ENCODE measurements around the gene MYOF. TPM values are rescaled to one million over a fixed set of nuclear protein-coding genes. Genes with fewer than 3 reads are reported as not detected.
A peak's percentile ranks its signal among the peaks of the same experiment; 100 is the strongest.

MYOF gene
- total RNA-seq, 1 donor from 2014 or later, result 68.2 TPM

- Histone ChIP-seq H3K4me1 (peaks cover 39 to 87% of the 10 kb centered on the region in 2 donors), H3K36me3 (no peaks in the 10 kb centered on the region), H3K27ac (peak overlapping the region; percentile 96 to 98), H3K9me3 (no peaks in the 10 kb centered on the region), H3K27me3 (no peaks in the 10 kb centered on the region), H3K4me3 (no peak overlapping the region)
- intact Hi-C loops (cut with DNase I), result loop anchor here (1.0 to 2.0 kb wide), 3 partner anchors 15 to 59 kb away; no protein-coding TSS in a partner anchor
- DNase-seq (ENCODE audit: low spot score in 2 of 2), result peak in 1 of 2 donors; percentile 69
- no peak for TF ChIP-seq CTCF (IDR thresholded peaks at IDR 0.05)
These were observed 46.3 kb downstream of the MYOF start for GRCh38 chr10:93435621-93436397.

GRCh38 chr10:93434991-93435491 is 47.1 kb downstream of the MYOF start:
- Histone ChIP-seq H3K4me1 (peaks cover 39 to 82% of the 10 kb centered on the region in 2 donors), H3K27ac (peak overlapping the region; percentile 96 to 98), H3K9me3 (no peaks in the 10 kb centered on the region), H3K36me3 (no peaks in the 10 kb centered on the region), H3K4me3 (no peak overlapping the region), H3K27me3 (no peaks in the 10 kb centered on the region)
- no peak for TF ChIP-seq CTCF (IDR thresholded peaks at IDR 0.05)
- intact Hi-C loops (cut with DNase I), result loop anchor here (2.0 kb wide), 1 partner anchor 14 kb away; no protein-coding TSS in a partner anchor
- DNase-seq (ENCODE audit: low spot score in 2 of 2), result no peak

- Histone ChIP-seq H3K4me3 (no peak overlapping the region), H3K36me3 (peaks cover 0 to 7% of the 10 kb centered on the region in 2 donors), H3K9me3 (no peaks in the 10 kb centered on the region), H3K27me3 (no peaks in the 10 kb centered on the region), H3K27ac (peak overlapping the region; percentile 96 to 98), H3K4me1 (peaks cover 26 to 60% of the 10 kb centered on the region in 2 donors)
- TF ChIP-seq CTCF (IDR thresholded peaks at IDR 0.05), result no peak
- intact Hi-C loops (cut with DNase I), result no loop called here
- no peak for DNase-seq (ENCODE audit: low spot score in 2 of 2)
These were observed 50.8 kb downstream of the MYOF start for GRCh38 chr10:93431361-93431760.

- TF ChIP-seq CTCF (IDR thresholded peaks at IDR 0.05), result no peak
- Histone ChIP-seq H3K4me3 (no peak overlapping the region), H3K9me3 (no peaks in the 10 kb centered on the region), H3K27ac (no peak overlapping the region), H3K27me3 (no peaks in the 10 kb centered on the region), H3K4me1 (peaks cover 13 to 20% of the 10 kb centered on the region in 2 donors), H3K36me3 (peaks cover 13 to 32% of the 10 kb centered on the region in 2 donors)
- peak in 1 of 2 donors; percentile 55 for DNase-seq (ENCODE audit: low spot score in 2 of 2)
- intact Hi-C loops (cut with DNase I), result no loop called here
These were observed 56.3 kb downstream of the MYOF start for GRCh38 chr10:93425861-93426260.

- peak overlapping the region; percentile 72 to 82 for H3K27ac ChIP-seq
- no peaks in the 10 kb centered on the region for H3K27me3 ChIP-seq
- H3K9me3 ChIP-seq, result no peaks in the 10 kb centered on the region
- H3K4me3 ChIP-seq, result no peak overlapping the region
- peaks cover 13 to 25% of the 10 kb centered on the region in 2 donors for H3K36me3 ChIP-seq
- H3K4me1 ChIP-seq, result peaks cover 18 to 34% of the 10 kb centered on the region in 2 donors
- TF ChIP-seq CTCF (IDR thresholded peaks at IDR 0.05), result no peak
- DNase-seq (ENCODE audit: low spot score in 2 of 2), result no peak
- intact Hi-C loops (cut with DNase I), result no loop called here
These were observed 60.0 kb downstream of the MYOF start for GRCh38 chr10:93422118-93422517.
